SK-N-SH (cell line): ENCODE data around the gene SUGP2. TPM values are rescaled to one million over a fixed set of nuclear protein-coding genes. Genes with fewer than 3 reads are reported as not detected.

Experiments used
- CTCF ChIA-PET: fragments of 300-600, 350-600 bp; formaldehyde crosslinking; extraction: SDS; loops from one replicate; lab custom pipeline; 2021; lab: Yijun Ruan, JAX
- POLR2A ChIA-PET: fragments of 350-600 bp; sonication (Branson Sonifier 250); formaldehyde crosslinking; extraction: SDS; loops from one replicate; lab custom pipeline; 2020; ENCODE audit warnings: antibody characterized with exemption, inconsistent platforms; lab: Yijun Ruan, JAX
- DNase-seq: peaks from one replicate; pipeline ENCODE4 v3.0.0; 2012
- H2AFZ ChIP-seq: fragments of 200-600 bp; sonication (generic); 2 replicates; pipeline ENCODE4 v1.8.1; 2016; ENCODE audit warnings: antibody characterized with exemption, mild to moderate bottlenecking, low read depth
- H3F3A ChIP-seq: fragments of 200-600 bp; sonication (generic); replicated peaks from 2 replicates; pipeline ENCODE3; 2016; ENCODE audit warnings: antibody characterized with exemption, mild to moderate bottlenecking; ENCODE audit not compliant: insufficient read depth
- H3K27ac ChIP-seq, 2 experiments: fragments of 200-500 bp in 1 of 2; fragments of 200-600 bp in 1 of 2; sonication (Bioruptor generic) in 1 of 2; sonication (generic), shearing (Covaris generic) in 1 of 2; 2 replicates each; pipeline versions ENCODE4 v1.5.1 to v1.6.1; 2014 to 2016; ENCODE audit warnings: low read depth in 2 of 2, inconsistent platforms in 1 of 2, low read length in 1 of 2, mild to moderate bottlenecking in 1 of 2, mixed read lengths in 1 of 2
- H3K27me3 ChIP-seq: fragments of 200-600 bp; sonication (generic), shearing (Covaris generic); 2 replicates; pipeline ENCODE4 v1.6.1; 2016; ENCODE audit warnings: mixed run types; ENCODE audit not compliant: insufficient read depth
- H3K36me3 ChIP-seq, 2 experiments: fragments of 200-500 bp in 1 of 2; fragments of 200-600 bp in 1 of 2; sonication (Bioruptor generic) in 1 of 2; sonication (generic) in 1 of 2; replicated peaks in 1 of 2; 2 replicates each; pipeline versions ENCODE3 to v1.5.1; 2014 to 2016; ENCODE audit warnings: low read length in 1 of 2, mild to moderate bottlenecking in 1 of 2; ENCODE audit not compliant: insufficient read depth in 2 of 2, control insufficient read depth in 1 of 2
- H3K4me1 ChIP-seq, 2 experiments: fragments of 200-500 bp in 1 of 2; fragments of 200-600 bp in 1 of 2; sonication (Bioruptor generic) in 1 of 2; sonication (generic), shearing (Covaris generic) in 1 of 2; 2 replicates each; pipeline versions ENCODE4 v1.5.1 to v1.6.1; 2014 to 2016; ENCODE audit warnings: low read depth in 1 of 2, low read length in 1 of 2, mixed run types in 1 of 2; ENCODE audit not compliant: insufficient read depth in 2 of 2, control insufficient read depth in 1 of 2
- H3K4me2 ChIP-seq: fragments of 200-600 bp; sonication (generic), shearing (Covaris generic); 2 replicates; pipeline ENCODE4 v1.6.1; 2017; ENCODE audit warnings: mixed run types
- H3K4me3 ChIP-seq, 2 experiments: fragments of 200-500 bp in 1 of 2; fragments of 200-600 bp in 1 of 2; sonication (Bioruptor generic) in 1 of 2; sonication (generic), shearing (Covaris generic) in 1 of 2; 2 replicates each; pipeline versions ENCODE4 v1.5.1 to v1.8.1; 2014 to 2016; ENCODE audit warnings: low read depth in 2 of 2, inconsistent platforms in 1 of 2, low read length in 1 of 2, mild to moderate bottlenecking in 1 of 2, mixed read lengths in 1 of 2, moderate library complexity in 1 of 2
- H3K79me2 ChIP-seq: fragments of 200-600 bp; sonication (generic); 2 replicates; pipeline ENCODE4 v1.8.1; 2017; ENCODE audit warnings: mild to moderate bottlenecking; ENCODE audit not compliant: insufficient read depth
- H3K9ac ChIP-seq: fragments of 200-600 bp; sonication (generic); 2 replicates; pipeline ENCODE4 v1.6.1; 2017; ENCODE audit warnings: mixed run types
- H3K9me2 ChIP-seq: fragments of 200-600 bp; sonication (generic); 2 replicates; pipeline ENCODE4 v1.6.1; 2017; ENCODE audit warnings: mixed run types
- H3K9me3 ChIP-seq: fragments of 200-600 bp; sonication (generic); 2 replicates; pipeline ENCODE4 v1.6.1; 2017; ENCODE audit warnings: mixed run types, mild to moderate bottlenecking, moderate library complexity
- H4K20me1 ChIP-seq: fragments of 200-600 bp; sonication (generic); 2 replicates; pipeline ENCODE4 v1.6.1; 2017; ENCODE audit warnings: mild to moderate bottlenecking, mixed run types; ENCODE audit not compliant: insufficient read depth
- CHD2 ChIP-seq: fragments of 150-350 bp; IDR thresholded peaks from 2 replicates; pipeline ENCODE4 v1.6.1; 2018; ENCODE audit warnings: low read length; ENCODE audit not compliant: partially characterized antibody
- EP300 ChIP-seq, 2 experiments: IDR thresholded peaks; 2 replicates each; pipeline versions ENCODE4 v1.4.0 to v1.6.1; 2012; ENCODE audit warnings: borderline replicate concordance in 1 of 2, low read depth in 1 of 2, low read length in 1 of 2
- FOXJ3 ChIP-seq: sonication (generic); formaldehyde crosslinking; IDR thresholded peaks from 2 replicates; pipeline ENCODE4 v1.5.1; 2020; ENCODE audit warnings: mild to moderate bottlenecking, missing genetic modification reagents
- FOXM1 ChIP-seq: IDR thresholded peaks from 2 replicates; pipeline ENCODE4 v1.4.0; 2012; ENCODE audit warnings: low read depth, mild to moderate bottlenecking
- JUND ChIP-seq: IDR thresholded peaks from 2 replicates; pipeline ENCODE4 v1.4.0; 2012
- MEF2A ChIP-seq: IDR thresholded peaks from 2 replicates; pipeline ENCODE4 v1.4.0; 2012; ENCODE audit warnings: low read depth, borderline replicate concordance
- NRF1 ChIP-seq: IDR thresholded peaks from 2 replicates; pipeline ENCODE4 v1.6.1; 2012; ENCODE audit warnings: low read depth, mild to moderate bottlenecking, low read length
- POLR2AphosphoS5 ChIP-seq: IDR thresholded peaks from 2 replicates; pipeline ENCODE4 v1.6.1; 2012; ENCODE audit warnings: low read depth, low read length
- RFX5 ChIP-seq: IDR thresholded peaks from 2 replicates; pipeline ENCODE4 v1.6.1; 2012; ENCODE audit warnings: mild to moderate bottlenecking, improper control_type of control experiment, low read length
- RXRA ChIP-seq: IDR thresholded peaks from 2 replicates; pipeline ENCODE4 v1.4.0; 2012; ENCODE audit warnings: low read depth, mild to moderate bottlenecking, borderline replicate concordance
- SIN3A ChIP-seq: IDR thresholded peaks from 2 replicates; pipeline ENCODE4 v1.6.1; 2012; ENCODE audit warnings: low read depth, mild to moderate bottlenecking, low read length, moderate library complexity, borderline replicate concordance
- SMC3 ChIP-seq: IDR thresholded peaks from 2 replicates; pipeline ENCODE4 v1.6.1; 2012; ENCODE audit warnings: low read depth, low read length, improper control_type of control experiment
- TCF12 ChIP-seq: IDR thresholded peaks from 2 replicates; pipeline ENCODE4 v1.4.0; 2012
- WGBS: methylation state at CpG from one replicate; pipeline ENCODE4 v1.1.6; 2017; ENCODE audit warnings: low lambda C conversion rate; 5-methylcytosine and 5-hydroxymethylcytosine counted together
- polyA plus RNA-seq, 3 experiments: library from polyadenylated mRNA; depleted of rRNA; stranded (reverse); fragments of >200 nt; gene quantifications; 2 replicates each; pipeline ENCODE4 v1.2.3, GENCODE V29; 2012
- TF ChIP-seq, protein P1 (sequence below): fragments of 200-600 bp; sonication (generic); IDR thresholded peaks from 2 replicates; pipeline ENCODE4 v1.6.1; 2017; ENCODE audit warnings: antibody characterized with exemption, mild to moderate bottlenecking, moderate library complexity
- TF ChIP-seq, protein P2 (sequence below): IDR thresholded peaks from 2 replicates; pipeline ENCODE4 v1.4.0; 2012; ENCODE audit warnings: low read depth
- TF ChIP-seq, protein P3 (sequence below): fragments of 150-350 bp; IDR thresholded peaks from 2 replicates; pipeline ENCODE4 v1.6.1; 2017; ENCODE audit warnings: antibody characterized with exemption, low read length, low read depth, borderline replicate concordance
- TF ChIP-seq, protein P4 (sequence below): IDR thresholded peaks from 2 replicates; pipeline ENCODE4; 2012

The SUGP2 gene
- polyA plus RNA-seq, 1 of the 3 experiments (the other 2 are of a cell fraction), result 56.3 TPM

DNA sequence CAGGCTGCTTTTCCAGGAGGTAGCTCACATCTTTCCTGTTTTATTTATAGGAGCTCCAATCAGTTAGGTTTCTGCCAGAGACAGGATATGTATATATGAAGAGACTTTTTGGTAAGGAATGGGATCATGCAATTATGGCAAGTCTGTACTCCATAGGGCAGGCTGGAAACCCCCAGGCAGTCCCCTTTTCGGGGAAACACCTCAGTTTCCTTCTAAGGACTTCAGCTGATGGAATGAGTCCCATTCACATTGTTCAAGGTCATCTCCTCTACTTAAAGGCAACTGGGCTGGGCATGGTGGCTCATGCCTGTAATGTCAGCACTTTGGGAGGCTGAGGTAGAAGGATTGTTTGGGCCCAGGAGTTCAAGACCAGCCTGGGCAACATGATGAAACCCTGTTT lies 19.6 kb upstream of the SUGP2 start:
- no peaks in the 10 kb centered on the region for H3K79me2 ChIP-seq
- no peak overlapping the region for H3K9ac ChIP-seq
- H3K9me3 ChIP-seq, result no peaks in the 10 kb centered on the region
- ChIA-PET POLR2A (interaction anchor here (0.6 kb wide), 2 partner anchors 13 to 54 kb away, joined by 3 read pairs; no protein-coding TSS in a partner anchor), CTCF (interaction anchor here (0.7 to 5.6 kb wide), 9 partner anchors 9 to 158 kb away, joined by 3 to 34 read pairs (median 4); partner anchors contain the start of gene SLC25A42)
- H3K9me2 ChIP-seq, result no peaks in the 10 kb centered on the region
- H3K36me3 ChIP-seq, result peaks cover 5 to 38% of the 10 kb centered on the region in 2 experiments
- H3K4me3 ChIP-seq, result no peak overlapping the region
- H3F3A ChIP-seq, result no peaks in the 10 kb centered on the region
- H2AFZ ChIP-seq, result no peak overlapping the region
- H4K20me1 ChIP-seq, result no peaks in the 10 kb centered on the region
- no peak for TF ChIP-seq EP300 (IDR thresholded peaks at IDR 0.05; ENCODE audit: borderline replicate concordance in 1 of 2, low read depth in 1 of 2, low read length in 1 of 2)
- TF ChIP-seq, protein P1, sequence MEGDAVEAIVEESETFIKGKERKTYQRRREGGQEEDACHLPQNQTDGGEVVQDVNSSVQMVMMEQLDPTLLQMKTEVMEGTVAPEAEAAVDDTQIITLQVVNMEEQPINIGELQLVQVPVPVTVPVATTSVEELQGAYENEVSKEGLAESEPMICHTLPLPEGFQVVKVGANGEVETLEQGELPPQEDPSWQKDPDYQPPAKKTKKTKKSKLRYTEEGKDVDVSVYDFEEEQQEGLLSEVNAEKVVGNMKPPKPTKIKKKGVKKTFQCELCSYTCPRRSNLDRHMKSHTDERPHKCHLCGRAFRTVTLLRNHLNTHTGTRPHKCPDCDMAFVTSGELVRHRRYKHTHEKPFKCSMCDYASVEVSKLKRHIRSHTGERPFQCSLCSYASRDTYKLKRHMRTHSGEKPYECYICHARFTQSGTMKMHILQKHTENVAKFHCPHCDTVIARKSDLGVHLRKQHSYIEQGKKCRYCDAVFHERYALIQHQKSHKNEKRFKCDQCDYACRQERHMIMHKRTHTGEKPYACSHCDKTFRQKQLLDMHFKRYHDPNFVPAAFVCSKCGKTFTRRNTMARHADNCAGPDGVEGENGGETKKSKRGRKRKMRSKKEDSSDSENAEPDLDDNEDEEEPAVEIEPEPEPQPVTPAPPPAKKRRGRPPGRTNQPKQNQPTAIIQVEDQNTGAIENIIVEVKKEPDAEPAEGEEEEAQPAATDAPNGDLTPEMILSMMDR, result no peak
- no peak for TF ChIP-seq POLR2AphosphoS5
- TF ChIP-seq, protein P2, sequence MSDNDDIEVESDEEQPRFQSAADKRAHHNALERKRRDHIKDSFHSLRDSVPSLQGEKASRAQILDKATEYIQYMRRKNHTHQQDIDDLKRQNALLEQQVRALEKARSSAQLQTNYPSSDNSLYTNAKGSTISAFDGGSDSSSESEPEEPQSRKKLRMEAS, result no peak
- no peak for TF ChIP-seq RFX5
- TF ChIP-seq, protein P3, sequence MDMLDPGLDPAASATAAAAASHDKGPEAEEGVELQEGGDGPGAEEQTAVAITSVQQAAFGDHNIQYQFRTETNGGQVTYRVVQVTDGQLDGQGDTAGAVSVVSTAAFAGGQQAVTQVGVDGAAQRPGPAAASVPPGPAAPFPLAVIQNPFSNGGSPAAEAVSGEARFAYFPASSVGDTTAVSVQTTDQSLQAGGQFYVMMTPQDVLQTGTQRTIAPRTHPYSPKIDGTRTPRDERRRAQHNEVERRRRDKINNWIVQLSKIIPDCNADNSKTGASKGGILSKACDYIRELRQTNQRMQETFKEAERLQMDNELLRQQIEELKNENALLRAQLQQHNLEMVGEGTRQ, result no peak
- no peak for TF ChIP-seq MEF2A
- TF ChIP-seq FOXM1, result no peak
- no peak for TF ChIP-seq RXRA
- TF ChIP-seq SMC3, result no peak
- no peak for TF ChIP-seq NRF1
- TF ChIP-seq CHD2, result no peak
- no peak for TF ChIP-seq TCF12
- TF ChIP-seq FOXJ3, result no peak
- TF ChIP-seq JUND, result no peak
- TF ChIP-seq, all 33 proteins: peak for 0
- H3K27ac ChIP-seq, result no peak overlapping the region
- 81% methylated on average over 1 of the region's 1 CpG for WGBS
- no peaks in the 10 kb centered on the region for H3K4me1 ChIP-seq
- no peak overlapping the region for H3K4me2 ChIP-seq
- no peak for DNase-seq
- no peaks in the 10 kb centered on the region for H3K27me3 ChIP-seq

DNA sequence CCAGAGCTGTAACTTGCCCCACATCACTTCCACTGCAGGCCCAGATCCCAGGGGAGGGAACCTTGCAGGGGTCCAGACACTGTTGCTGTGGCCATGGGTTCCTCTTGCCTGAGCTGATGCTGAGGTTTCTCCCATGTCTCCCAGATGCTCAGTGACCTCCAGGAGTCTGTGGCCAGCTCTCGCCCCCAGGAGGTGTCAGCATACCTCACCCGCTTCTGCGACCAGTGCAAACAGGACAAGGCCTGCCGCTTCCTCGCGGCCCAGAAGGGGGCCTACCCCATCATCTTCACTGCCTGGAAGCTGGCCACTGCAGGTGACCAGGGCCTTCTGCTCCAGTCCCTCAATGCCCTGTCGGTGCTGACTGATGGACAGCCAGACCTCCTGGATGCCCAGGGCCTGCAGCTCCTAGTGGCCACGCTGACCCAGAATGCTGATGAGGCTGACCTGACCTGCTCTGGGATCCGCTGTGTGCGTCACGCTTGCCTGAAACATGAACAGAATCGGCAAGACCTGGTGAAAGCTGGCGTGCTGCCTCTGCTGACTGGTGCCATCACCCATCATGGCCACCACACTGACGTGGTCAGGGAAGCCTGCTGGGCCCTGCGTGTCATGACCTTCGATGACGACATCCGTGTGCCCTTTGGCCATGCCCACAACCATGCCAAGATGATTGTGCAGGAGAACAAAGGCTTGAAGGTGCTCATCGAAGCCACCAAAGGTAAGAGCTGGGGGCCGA lies 18.3 kb upstream of the SUGP2 start:
- H2AFZ ChIP-seq, result no peak overlapping the region
- H3F3A ChIP-seq, result no peaks in the 10 kb centered on the region
- no peaks in the 10 kb centered on the region for H3K27me3 ChIP-seq
- ChIA-PET POLR2A (no interaction called here), CTCF (interaction anchor here (0.6 to 5.6 kb wide), 6 partner anchors 12 to 157 kb away, joined by 3 to 34 read pairs (median 6); partner anchors contain the start of gene SLC25A42)
- no peak overlapping the region for H3K9ac ChIP-seq
- DNase-seq, result no peak
- H4K20me1 ChIP-seq, result no peaks in the 10 kb centered on the region
- peaks cover 5 to 31% of the 10 kb centered on the region in 2 experiments for H3K36me3 ChIP-seq
- no peaks in the 10 kb centered on the region for H3K79me2 ChIP-seq
- no peaks in the 10 kb centered on the region for H3K9me3 ChIP-seq
- H3K4me3 ChIP-seq, result no peak overlapping the region
- H3K27ac ChIP-seq, result no peak overlapping the region
- H3K9me2 ChIP-seq, result no peaks in the 10 kb centered on the region
- 95% methylated on average over 11 of the region's 20 CpGs for WGBS
- no peak overlapping the region for H3K4me2 ChIP-seq
- no peaks in the 10 kb centered on the region for H3K4me1 ChIP-seq
- TF ChIP-seq MEF2A (no peak), SIN3A (no peak)
- TF ChIP-seq, protein P1, result no peak
- TF ChIP-seq, protein P2, result no peak
- TF ChIP-seq, protein P4, sequence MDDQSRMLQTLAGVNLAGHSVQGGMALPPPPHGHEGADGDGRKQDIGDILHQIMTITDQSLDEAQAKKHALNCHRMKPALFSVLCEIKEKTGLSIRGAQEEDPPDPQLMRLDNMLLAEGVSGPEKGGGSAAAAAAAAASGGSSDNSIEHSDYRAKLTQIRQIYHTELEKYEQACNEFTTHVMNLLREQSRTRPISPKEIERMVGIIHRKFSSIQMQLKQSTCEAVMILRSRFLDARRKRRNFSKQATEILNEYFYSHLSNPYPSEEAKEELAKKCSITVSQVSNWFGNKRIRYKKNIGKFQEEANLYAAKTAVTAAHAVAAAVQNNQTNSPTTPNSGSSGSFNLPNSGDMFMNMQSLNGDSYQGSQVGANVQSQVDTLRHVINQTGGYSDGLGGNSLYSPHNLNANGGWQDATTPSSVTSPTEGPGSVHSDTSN, result no peak
